Hepatocyte (in vitro differentiated cells): ENCODE measurements around the gene GNPDA1. TPM values are rescaled to one million over a fixed set of nuclear protein-coding genes. Genes with fewer than 3 reads are reported as not detected.

ENCODE experiments used
- DNase-seq: peaks from one replicate; pipeline ENCODE4 v3.0.0-alpha.2; 2016; ENCODE audit warnings: low spot score
- H2AFZ ChIP-seq: fragments of 200-600 bp; sonication (generic); 2 replicates; pipeline ENCODE4 v1.6.0; 2016; ENCODE audit warnings: antibody characterized with exemption, mild to moderate bottlenecking
- H3K27ac ChIP-seq: fragments of 200-600 bp; sonication (generic); 2 replicates; pipeline ENCODE4 v1.5.1; 2016; ENCODE audit warnings: mild to moderate bottlenecking
- H3K27me3 ChIP-seq: fragments of 200-600 bp; sonication (generic); 2 replicates; pipeline ENCODE4 v1.6.1; 2016
- H3K36me3 ChIP-seq: fragments of 200-600 bp; sonication (generic); replicated peaks from 2 replicates; pipeline ENCODE4 v1.5.1; 2016; ENCODE audit warnings: low read depth; ENCODE audit not compliant: insufficient read depth
- H3K4me1 ChIP-seq: fragments of 200-600 bp; sonication (generic); 2 replicates; pipeline ENCODE4 v1.5.1; 2016; ENCODE audit warnings: mild to moderate bottlenecking, moderate library complexity; ENCODE audit not compliant: insufficient read depth
- H3K4me2 ChIP-seq: fragments of 200-600 bp; sonication (generic); 2 replicates; pipeline ENCODE4 v1.6.0; 2016
- H3K4me3 ChIP-seq: fragments of 200-600 bp; sonication (generic); 2 replicates; pipeline ENCODE4 v1.5.1; 2016; ENCODE audit warnings: mild to moderate bottlenecking
- H3K79me2 ChIP-seq: fragments of 200-600 bp; sonication (generic); 2 replicates; pipeline ENCODE4 v1.6.0; 2017; ENCODE audit warnings: mild to moderate bottlenecking
- H3K9me2 ChIP-seq: fragments of 200-600 bp; sonication (generic); replicated peaks from 2 replicates; pipeline ENCODE4 v1.6.0; 2017; ENCODE audit warnings: mild to moderate bottlenecking; ENCODE audit not compliant: insufficient read depth
- H3K9me3 ChIP-seq: fragments of 200-600 bp; sonication (generic); 2 replicates; pipeline ENCODE4 v1.5.1; 2016; ENCODE audit warnings: low read depth, mild to moderate bottlenecking
- H4K20me1 ChIP-seq: fragments of 200-600 bp; sonication (generic); 2 replicates; pipeline ENCODE4 v1.6.0; 2016; ENCODE audit warnings: mild to moderate bottlenecking; ENCODE audit not compliant: insufficient read depth, poor library complexity, severe bottlenecking
- CTCF ChIP-seq: fragments of 200-600 bp; sonication (generic); IDR thresholded peaks from 2 replicates; pipeline ENCODE4 v1.5.1; 2016; ENCODE audit warnings: antibody characterized with exemption, mild to moderate bottlenecking; ENCODE audit not compliant: poor library complexity
- EZH2 ChIP-seq: fragments of 200-600 bp; sonication (generic); IDR thresholded peaks from 2 replicates; pipeline ENCODE4 v1.6.1; 2016; ENCODE audit warnings: antibody characterized with exemption, mild to moderate bottlenecking, borderline replicate concordance
- EZH2phosphoT487 ChIP-seq: fragments of 200-600 bp; sonication (generic); IDR thresholded peaks from one replicate; pipeline ENCODE4 v1.6.1; 2018; ENCODE audit warnings: antibody characterized with exemption, mild to moderate bottlenecking, low read depth, moderate library complexity; ENCODE audit not compliant: unreplicated experiment, severe bottlenecking
- WGBS: methylation state at CpG from one replicate; pipeline ENCODE4 v1.1.6; 2016; ENCODE audit warnings: low lambda C conversion rate; ENCODE audit errors: missing lambda C conversion rate; 5-methylcytosine and 5-hydroxymethylcytosine counted together
- polyA plus RNA-seq: library from polyadenylated mRNA; unstranded; fragments of >200 nt; fragmentation: Nextera tagmentation; extraction: Ambion mirVana; gene quantifications from 2 replicates; pipeline ENCODE4 v1.2.1, GENCODE V29; 2016
- total RNA-seq: library from RNA; depleted of rRNA; stranded (reverse); fragments of >200 nt; gene quantifications from 2 replicates; pipeline ENCODE4 v1.2.3, GENCODE V29; 2014

Gene GNPDA1
- total and polyA plus RNA-seq, 2 experiments from 2014 or later = 97.3 to 106 TPM

GRCh38 chr5:142011572-142012185 lies 1.1 kb downstream of the GNPDA1 start:
- Histone ChIP-seq H3K4me3 (peak overlapping the region; percentile 73), H3K9me2 (no peaks in the 10 kb centered on the region), H3K4me1 (no peaks in the 10 kb centered on the region), H3K27me3 (no peaks in the 10 kb centered on the region), H4K20me1 (no peaks in the 10 kb centered on the region), H3K4me2 (peak overlapping the region; percentile 88), H3K27ac (no peak overlapping the region), H3K79me2 (peaks cover 4% of the 10 kb centered on the region), H3K36me3 (no peaks in the 10 kb centered on the region), H3K9me3 (no peaks in the 10 kb centered on the region), H2AFZ (no peak overlapping the region)
- TF ChIP-seq EZH2 (no peak), CTCF (no peak), EZH2phosphoT487 (no peak)
- WGBS = 94% methylated on average over 9 of the region's 9 CpGs
- no peak for DNase-seq

- Histone ChIP-seq H3K79me2 (peaks cover 4% of the 10 kb centered on the region), H3K9me3 (no peaks in the 10 kb centered on the region), H3K4me2 (no peak overlapping the region), H3K27ac (no peak overlapping the region), H3K4me1 (no peaks in the 10 kb centered on the region), H2AFZ (no peak overlapping the region), H3K4me3 (no peak overlapping the region), H3K36me3 (no peaks in the 10 kb centered on the region), H4K20me1 (no peaks in the 10 kb centered on the region), H3K9me2 (no peaks in the 10 kb centered on the region), H3K27me3 (no peaks in the 10 kb centered on the region)
- WGBS = 96% methylated on average over 4 of the region's 4 CpGs
- TF ChIP-seq CTCF (no peak), EZH2phosphoT487 (no peak), EZH2 (no peak)
- DNase-seq = no peak
Measured at GRCh38 chr5:142009886-142010285, 2.9 kb downstream of the GNPDA1 start.

- no peak overlapping the region for H3K4me2 ChIP-seq
- peaks cover 4% of the 10 kb centered on the region for H3K79me2 ChIP-seq
- no peaks in the 10 kb centered on the region for H3K27me3 ChIP-seq
- H3K27ac ChIP-seq = no peak overlapping the region
- no peak overlapping the region for H2AFZ ChIP-seq
- peaks cover 5% of the 10 kb centered on the region for H3K4me1 ChIP-seq
- no peaks in the 10 kb centered on the region for H3K9me2 ChIP-seq
- no peaks in the 10 kb centered on the region for H4K20me1 ChIP-seq
- no peaks in the 10 kb centered on the region for H3K36me3 ChIP-seq
- no peak for TF ChIP-seq EZH2
- TF ChIP-seq CTCF = no peak
- DNase-seq = no peak
- H3K9me3 ChIP-seq = no peaks in the 10 kb centered on the region
- H3K4me3 ChIP-seq = no peak overlapping the region
Measured at GRCh38 chr5:142008813-142009212, 4.0 kb downstream of the GNPDA1 start.

GRCh38 chr5:142007237-142007544 lies 5.6 kb downstream of the GNPDA1 start:
- Histone ChIP-seq H4K20me1 (no peaks in the 10 kb centered on the region), H3K4me1 (peaks cover 10% of the 10 kb centered on the region), H3K4me2 (no peak overlapping the region), H3K27me3 (no peaks in the 10 kb centered on the region), H3K27ac (no peak overlapping the region), H3K9me3 (no peaks in the 10 kb centered on the region), H2AFZ (no peak overlapping the region), H3K79me2 (no peaks in the 10 kb centered on the region), H3K4me3 (no peak overlapping the region), H3K9me2 (no peaks in the 10 kb centered on the region), H3K36me3 (no peaks in the 10 kb centered on the region)
- 100% methylated on average over 1 of the region's 1 CpG for WGBS
- DNase-seq = no peak
- TF ChIP-seq CTCF (no peak), EZH2 (no peak), EZH2phosphoT487 (no peak)
